AG20443 (cell line): Measurements from ENCODE around the gene KCNQ5.
"Not testable (repeated sequence)": the region's sequence is repeated elsewhere in the genome, so short reads cannot be mapped to it uniquely, and the experiment has no call there.

Experiments
- DNase-seq: peaks from one replicate; pipeline ENCODE4 v3.0.0; 2012; ENCODE audit warnings: low spot score, mixed read lengths

The KCNQ5 gene

GRCh38 chr6:73180076-73180738 is 558.3 kb downstream of the KCNQ5 start:
- peak; percentile 30 for DNase-seq

DNA sequence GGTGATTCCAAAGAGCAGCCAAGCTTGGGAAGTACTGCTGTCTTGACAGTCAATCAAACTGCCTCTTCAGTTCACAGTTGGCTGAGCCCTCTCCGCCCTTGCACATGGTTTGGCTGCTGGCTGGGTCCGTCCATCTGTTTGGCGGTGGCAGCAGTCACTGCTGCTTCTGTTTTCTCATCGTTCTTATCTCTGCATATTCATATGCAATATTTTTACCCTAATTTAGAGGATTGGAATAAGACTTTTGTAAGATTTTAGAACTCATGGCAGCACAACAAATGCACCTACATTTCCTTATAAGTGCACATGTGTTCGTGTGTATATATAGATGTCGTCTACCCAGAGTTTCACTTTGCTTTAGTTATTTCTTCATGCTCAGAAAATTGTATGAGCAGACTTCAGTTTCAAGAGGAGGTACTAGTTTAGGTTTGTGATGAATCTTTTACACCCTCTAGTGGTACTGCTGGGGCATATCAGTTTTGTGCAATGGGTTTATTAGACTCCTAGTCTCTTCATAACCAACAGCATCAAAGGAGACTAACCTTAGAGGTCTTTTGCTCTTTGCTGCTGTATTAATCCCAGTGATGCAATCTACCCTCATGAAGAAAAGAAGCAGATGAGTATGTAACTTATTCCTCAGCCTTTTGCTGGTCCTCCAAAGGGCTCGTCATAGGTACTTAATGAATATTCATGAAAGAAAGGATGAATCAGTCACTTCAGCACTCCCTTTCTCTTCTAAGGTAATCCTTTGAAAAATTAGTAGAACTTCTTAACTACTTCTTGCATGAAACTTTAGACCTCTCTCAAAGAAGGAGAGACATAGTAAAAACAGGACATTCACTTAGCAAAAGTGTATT is 559.1 kb downstream of the KCNQ5 start:
- DNase-seq = peak; percentile 65

DNA sequence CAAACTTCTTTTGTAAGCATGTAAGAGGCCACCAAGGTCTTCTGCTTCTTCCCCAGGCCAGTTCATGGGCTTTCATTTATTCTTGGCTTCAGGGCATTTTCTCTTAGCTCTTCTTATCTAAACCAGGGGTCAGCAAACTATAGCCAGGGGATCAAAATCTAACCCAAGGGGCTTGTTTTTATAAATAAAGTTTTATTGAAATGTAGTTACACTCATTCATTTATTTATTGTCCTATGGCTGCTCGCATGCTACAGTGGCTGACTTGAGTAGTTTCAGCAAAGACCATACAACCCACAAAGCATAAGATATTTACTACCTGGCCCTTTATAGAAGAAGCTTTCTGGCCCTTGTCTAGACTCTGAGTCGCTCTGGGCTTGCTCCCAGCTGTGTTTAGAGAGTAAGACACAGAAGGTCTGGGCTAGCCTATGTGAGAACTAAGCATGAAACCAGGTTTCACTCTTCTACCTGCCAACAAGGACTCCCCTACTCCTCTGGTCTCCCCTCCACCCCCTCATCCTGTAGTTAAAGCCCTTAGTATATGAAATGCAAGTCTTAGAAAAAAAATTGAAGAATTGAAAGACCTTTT is 560.2 kb downstream of the KCNQ5 start:
- no peak for DNase-seq

DNA sequence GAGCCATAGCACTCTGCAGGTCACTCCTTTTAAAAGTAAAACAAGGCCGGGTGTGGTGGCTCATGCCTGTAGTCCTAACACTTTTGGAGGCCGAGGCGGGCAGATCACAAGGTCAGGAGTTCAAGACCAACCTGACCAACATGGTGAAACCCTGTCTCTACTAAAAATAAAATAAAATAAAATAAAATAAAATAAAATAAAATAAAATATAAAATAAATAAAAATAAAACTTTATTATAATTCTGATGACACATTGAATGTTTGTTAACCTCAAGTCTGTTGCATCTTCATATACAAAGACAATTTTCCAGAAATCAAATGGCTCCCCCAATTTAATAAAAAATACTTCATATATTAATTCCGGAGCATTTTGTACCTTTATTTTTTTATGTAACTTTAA is 571.4 kb downstream of the KCNQ5 start:
- not testable (repeated sequence) for DNase-seq

GRCh38 chr6:73194744-73195143 is 572.9 kb downstream of the KCNQ5 start:
- no peak for DNase-seq

- no peak for DNase-seq
Measured at GRCh38 chr6:73200247-73200646, 578.4 kb downstream of the KCNQ5 start.

- peak; percentile 13 for DNase-seq
Measured at GRCh38 chr6:73200735-73201134, 578.9 kb downstream of the KCNQ5 start.

GRCh38 chr6:73203098-73203497 is 581.2 kb downstream of the KCNQ5 start:
- no peak for DNase-seq

GRCh38 chr6:73204252-73204651 is 582.4 kb downstream of the KCNQ5 start:
- no peak for DNase-seq

GRCh38 chr6:73207221-73207837 is 585.5 kb downstream of the KCNQ5 start:
- no peak for DNase-seq

GRCh38 chr6:73209117-73209516 is 587.3 kb downstream of the KCNQ5 start:
- no peak for DNase-seq

GRCh38 chr6:73216859-73217258 is 595.0 kb downstream of the KCNQ5 start:
- no peak for DNase-seq

DNA sequence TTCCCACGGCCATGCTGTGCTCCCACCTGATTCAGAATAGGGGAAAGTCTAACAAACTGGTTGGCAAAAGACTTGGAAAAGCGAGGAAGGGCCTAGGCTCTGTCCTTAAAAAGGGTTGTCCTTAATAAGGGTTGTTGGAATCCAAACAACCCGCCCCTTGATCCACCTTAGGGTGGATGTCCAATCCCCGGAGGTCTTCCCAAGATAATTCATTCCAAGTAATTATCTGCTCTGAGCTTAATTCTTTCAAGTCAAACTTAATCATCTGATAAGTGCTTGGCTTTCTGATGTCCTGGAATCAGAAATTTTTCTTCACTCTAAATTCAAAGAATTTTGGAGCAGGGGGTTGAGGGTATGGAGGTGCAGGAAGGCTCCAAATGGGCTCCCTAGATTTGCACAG is 603.5 kb downstream of the KCNQ5 start, which contains the start of gene KHDC1L:
TSS of gene KHDC1L (minus strand) at position 101 of the 400 bp plus-strand sequence. CDS start at position 13, 88 bp downstream.
- no peak for DNase-seq

DNA sequence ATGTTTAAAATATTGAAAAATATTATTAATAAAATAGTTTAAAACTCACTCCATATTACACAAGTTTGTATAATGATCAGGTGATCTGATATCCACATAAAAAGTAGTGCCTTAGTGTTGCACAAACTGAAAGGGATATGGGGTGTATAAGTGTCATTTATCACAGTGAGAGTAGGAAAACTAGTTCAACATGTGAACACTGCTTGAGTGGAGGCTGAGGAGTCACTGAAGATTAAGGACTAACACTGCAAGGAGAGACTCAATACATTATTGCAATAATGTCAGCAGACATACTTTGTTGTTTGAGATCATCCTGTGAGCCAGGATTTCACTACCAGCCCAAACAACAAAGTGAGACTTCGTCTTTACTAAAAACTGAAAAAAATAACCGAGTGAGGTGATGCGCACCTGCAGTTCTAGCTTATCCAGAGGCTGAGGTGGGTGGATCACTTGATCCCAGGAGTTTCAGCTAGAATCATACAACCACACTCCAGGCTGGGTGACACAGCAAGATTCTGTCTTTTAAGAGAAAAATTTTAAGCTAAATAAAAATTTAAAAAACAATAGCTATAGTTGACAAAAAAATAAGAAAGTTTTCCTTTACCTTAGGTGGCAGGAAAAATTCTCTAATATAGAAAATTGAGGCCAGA is 605.9 kb downstream of the KCNQ5 start:
- no peak for DNase-seq

DNA sequence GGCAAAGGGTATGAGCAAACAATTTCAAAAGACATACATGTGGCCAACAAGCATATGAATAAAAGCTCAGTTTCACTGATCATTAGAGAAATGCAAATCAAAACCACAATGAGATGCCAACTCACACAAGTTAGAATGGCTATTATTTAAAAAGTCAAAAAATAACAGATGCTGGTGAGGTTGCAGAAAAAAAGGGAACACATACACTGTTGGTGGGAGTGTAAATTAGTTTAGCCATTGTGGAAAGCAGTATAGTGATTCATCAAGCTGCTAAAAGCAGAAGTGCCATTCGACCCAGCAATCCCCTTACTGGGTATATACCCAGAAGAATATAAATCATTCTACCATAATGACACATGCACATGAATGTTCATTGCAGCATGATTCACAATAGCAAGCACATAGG is 610.1 kb downstream of the KCNQ5 start:
- DNase-seq = no peak

DNA sequence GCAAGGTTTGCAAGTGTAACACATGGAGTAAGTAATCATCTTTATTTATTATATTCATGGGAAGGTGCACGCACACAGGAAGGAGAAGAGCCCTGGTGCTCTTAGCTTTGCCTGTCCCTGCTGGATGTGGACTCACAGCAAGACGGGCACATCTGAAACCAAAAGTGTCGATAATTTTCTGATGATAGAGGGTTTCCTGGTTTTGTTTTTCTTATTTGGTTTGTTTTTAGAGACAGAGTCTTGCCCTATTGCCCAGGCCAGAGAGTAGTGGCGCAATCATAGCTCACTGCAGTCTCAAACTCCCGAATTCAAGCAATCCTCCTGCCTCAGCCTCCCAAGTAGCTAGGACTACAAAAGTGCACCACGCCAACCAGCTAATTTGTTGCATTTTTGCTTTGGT is 611.2 kb downstream of the KCNQ5 start:
- DNase-seq = no peak

- not testable (repeated sequence) for DNase-seq
Measured at GRCh38 chr6:73233971-73234370, 612.1 kb downstream of the KCNQ5 start.

GRCh38 chr6:73234733-73235132 is 612.9 kb downstream of the KCNQ5 start:
- peak; percentile 36 for DNase-seq

- DNase-seq = peak; percentile 78
Measured at GRCh38 chr6:73236144-73236750, 614.4 kb downstream of the KCNQ5 start.

DNA sequence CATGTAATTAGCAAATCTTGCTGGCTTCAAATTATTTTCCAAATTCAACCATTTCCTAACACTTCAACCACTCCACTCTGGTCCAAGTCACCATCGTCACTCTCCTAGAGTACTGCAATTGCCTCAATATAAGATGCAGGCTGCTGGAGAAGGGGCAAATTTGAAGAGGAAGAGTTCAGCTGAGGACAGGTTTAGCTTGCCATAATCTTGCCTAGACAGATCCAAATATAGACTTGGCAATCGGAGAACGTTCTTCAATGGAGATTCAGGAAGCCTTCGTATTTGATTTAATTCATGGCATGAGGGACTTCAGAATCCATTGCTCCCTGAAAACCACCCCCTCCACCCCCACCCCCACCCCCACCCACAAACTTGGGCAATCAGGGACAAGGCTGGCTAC is 618.9 kb downstream of the KCNQ5 start:
- DNase-seq = no peak

DNA sequence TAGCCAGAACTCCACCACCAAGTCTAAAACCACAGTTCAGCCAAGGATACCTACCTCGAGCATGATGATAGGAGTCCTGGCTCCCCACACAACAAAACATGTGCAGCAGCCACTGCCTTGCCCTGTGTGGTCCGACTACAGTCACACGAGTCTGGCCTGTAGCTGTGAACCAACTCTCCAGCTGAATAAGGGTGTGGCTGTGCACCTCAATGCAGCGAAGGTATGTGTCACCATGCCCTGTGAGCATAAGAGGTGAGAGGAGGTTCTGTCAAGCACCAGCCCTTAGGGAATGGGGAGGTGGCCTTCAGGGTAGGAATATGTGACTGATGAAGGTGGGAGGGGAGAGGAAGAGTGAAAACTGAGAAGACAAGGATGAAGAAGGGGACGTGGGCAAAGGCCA is 620.1 kb downstream of the KCNQ5 start:
- DNase-seq = no peak
